Fibroblast of lung (primary cell): ENCODE measurements around the gene ANKRD33. TPM values are rescaled to one million over a fixed set of nuclear protein-coding genes. Genes with fewer than 3 reads are reported as not detected.

Experiments
- DNase-seq, 2 donors: peaks; one replicate each; pipeline versions ENCODE4 v3.0.0 to v3.0.0-alpha.2; 2010; ENCODE audit warnings: low read depth in 2 of 2
- H2AFZ ChIP-seq: 2 replicates; pipeline ENCODE4 v1.5.1; 2012; ENCODE audit warnings: low read length, control low read depth, inconsistent platforms
- H3K27ac ChIP-seq: 2 replicates; pipeline ENCODE4 v1.5.1; 2011; ENCODE audit warnings: low read length, control low read depth; ENCODE audit not compliant: insufficient read depth
- H3K27me3 ChIP-seq: 2 replicates; pipeline ENCODE4 v1.5.1; 2011; ENCODE audit warnings: mild to moderate bottlenecking, low read length; ENCODE audit not compliant: control insufficient read depth, insufficient read depth
- H3K36me3 ChIP-seq: 2 replicates; pipeline ENCODE4 v1.5.1; 2011; ENCODE audit warnings: low read length; ENCODE audit not compliant: control insufficient read depth, insufficient read depth
- H3K4me1 ChIP-seq: 2 replicates; pipeline ENCODE4 v1.5.1; 2011; ENCODE audit warnings: low read length; ENCODE audit not compliant: control insufficient read depth, insufficient read depth; ENCODE audit errors: extremely low read depth
- H3K4me2 ChIP-seq: 2 replicates; pipeline ENCODE4 v1.5.1; 2011; ENCODE audit warnings: low read length, control low read depth; ENCODE audit not compliant: insufficient read depth; ENCODE audit errors: extremely low read depth
- H3K4me3 ChIP-seq, 4 experiments: fragments of 200-600 bp in 1 of 4; sonication (generic) in 1 of 4; replicated peaks in 1 of 4; 2 replicates each; pipeline ENCODE4 v1.5.1; 2011 to 2016; ENCODE audit warnings: low read length in 4 of 4, low read depth in 3 of 4, mild to moderate bottlenecking in 3 of 4, control low read depth in 2 of 4, inconsistent platforms in 1 of 4, mixed read lengths in 1 of 4; ENCODE audit not compliant: insufficient read depth in 1 of 4; ENCODE audit errors: control extremely low read depth in 1 of 4
- H3K79me2 ChIP-seq: 2 replicates; pipeline ENCODE4 v1.5.1; 2012; ENCODE audit warnings: mild to moderate bottlenecking, low read length, inconsistent platforms; ENCODE audit not compliant: control insufficient read depth, insufficient read depth
- H3K9ac ChIP-seq: 2 replicates; pipeline ENCODE4 v1.5.1; 2011; ENCODE audit warnings: mild to moderate bottlenecking, low read length, control low read depth; ENCODE audit not compliant: insufficient read depth
- H3K9me3 ChIP-seq: 2 replicates; pipeline ENCODE4 v1.5.1; 2012; ENCODE audit warnings: low read depth, low read length; ENCODE audit not compliant: control insufficient read depth, insufficient read depth
- H4K20me1 ChIP-seq: 2 replicates; pipeline ENCODE4 v1.5.1; 2011; ENCODE audit warnings: low read length; ENCODE audit not compliant: control insufficient read depth, insufficient read depth; ENCODE audit errors: extremely low read depth
- CTCF ChIP-seq, 2 donors: IDR thresholded peaks in 1 of 2; conservative IDR thresholded peaks in 1 of 2; 1 replicate in 1 of 2; 2 replicates in 1 of 2; pipeline ENCODE4 v1.5.1; 2011 to 2012; ENCODE audit warnings: low read length in 2 of 2, control low read depth in 1 of 2, inconsistent platforms in 1 of 2, low read depth in 1 of 2, mild to moderate bottlenecking in 1 of 2
- EZH2 ChIP-seq: IDR thresholded peaks from 2 replicates; pipeline ENCODE4 v1.5.1; 2012; ENCODE audit warnings: low read length, control low read depth, mild to moderate bottlenecking; ENCODE audit errors: missing control alignments
- polyA plus RNA-seq, 2 donors: library from polyadenylated mRNA; depleted of rRNA in 1 of 2; stranded (reverse) in 1 of 2; unstranded in 1 of 2; fragments of >200 nt; gene quantifications; 2 replicates each; pipeline ENCODE4 v1.2.1, GENCODE V29; 2011 to 2012; ENCODE audit warnings: missing spikeins in 1 of 2
- total RNA-seq: library from RNA; depleted of rRNA; stranded (reverse); fragments of >200 nt; gene quantifications from 2 replicates; pipeline ENCODE4 v1.2.1, GENCODE V29; 2014

The ANKRD33 gene
- total and polyA plus RNA-seq, 2 donors (not counting 1 experiment from before 2014, with no cell fraction given): under 0.01 TPM; not detected in 1

GRCh38 chr12:51868821-51869495 lies 18.9 kb upstream of the ANKRD33 start:
- H3K79me2 ChIP-seq: no peaks in the 10 kb centered on the region
- DNase-seq: no peak
- no peaks in the 10 kb centered on the region for H4K20me1 ChIP-seq
- TF ChIP-seq EZH2 (no peak), CTCF (conservative IDR thresholded peaks at IDR 0.05 in 1 of 2, IDR thresholded peaks at IDR 0.05 in 1 of 2; ENCODE audit: low read depth in 1 of 2, low read length in 2 of 2) (no peak)
- no peak overlapping the region for H3K27ac ChIP-seq
- H3K9me3 ChIP-seq: no peaks in the 10 kb centered on the region
- peaks cover 23% of the 10 kb centered on the region for H3K27me3 ChIP-seq
- no peaks in the 10 kb centered on the region for H3K36me3 ChIP-seq
- peak overlapping the region; percentile 36 to 58 (median 48) for H3K4me3 ChIP-seq
- H3K4me1 ChIP-seq: peaks cover 2% of the 10 kb centered on the region
- H3K9ac ChIP-seq: peak overlapping the region; percentile 20
- peak overlapping the region; percentile 78 for H2AFZ ChIP-seq
- peak overlapping the region; percentile 88 for H3K4me2 ChIP-seq

GRCh38 chr12:51869496-51869865 lies 18.4 kb upstream of the ANKRD33 start:
- peak overlapping the region in 1 of 4 experiments; percentile 58 for H3K4me3 ChIP-seq
- no peaks in the 10 kb centered on the region for H3K79me2 ChIP-seq
- H2AFZ ChIP-seq: peak overlapping the region; percentile 78
- H3K9ac ChIP-seq: no peak overlapping the region
- DNase-seq: no peak
- H4K20me1 ChIP-seq: no peaks in the 10 kb centered on the region
- H3K27ac ChIP-seq: no peak overlapping the region
- TF ChIP-seq CTCF (conservative IDR thresholded peaks at IDR 0.05 in 1 of 2, IDR thresholded peaks at IDR 0.05 in 1 of 2; ENCODE audit: low read depth in 1 of 2, low read length in 2 of 2) (no peak), EZH2 (no peak)
- no peaks in the 10 kb centered on the region for H3K36me3 ChIP-seq
- H3K9me3 ChIP-seq: no peaks in the 10 kb centered on the region
- H3K4me1 ChIP-seq: peaks cover 2% of the 10 kb centered on the region
- H3K4me2 ChIP-seq: peak overlapping the region; percentile 88
- peaks cover 18% of the 10 kb centered on the region for H3K27me3 ChIP-seq

GRCh38 chr12:51869931-51870330 lies 18.0 kb upstream of the ANKRD33 start:
- Histone ChIP-seq H3K9ac (no peak overlapping the region), H2AFZ (no peak overlapping the region), H3K4me1 (no peaks in the 10 kb centered on the region), H3K27me3 (peaks cover 16% of the 10 kb centered on the region), H3K9me3 (no peaks in the 10 kb centered on the region), H3K36me3 (no peaks in the 10 kb centered on the region), H4K20me1 (no peaks in the 10 kb centered on the region), H3K79me2 (no peaks in the 10 kb centered on the region), H3K4me2 (no peak overlapping the region), H3K27ac (no peak overlapping the region), H3K4me3 (no peak overlapping the region)
- no peak for DNase-seq
- TF ChIP-seq EZH2 (no peak), CTCF (conservative IDR thresholded peaks at IDR 0.05 in 1 of 2, IDR thresholded peaks at IDR 0.05 in 1 of 2; ENCODE audit: low read depth in 1 of 2, low read length in 2 of 2) (no peak)
